ENCODE measurements around the gene MICALL2. TPM values are rescaled to one million over a fixed set of nuclear protein-coding genes. Genes with fewer than 3 reads are reported as not detected.

The MICALL2 gene
- total RNA-seq, 1 donor from 2014 or later, result 28.0 TPM

DNA sequence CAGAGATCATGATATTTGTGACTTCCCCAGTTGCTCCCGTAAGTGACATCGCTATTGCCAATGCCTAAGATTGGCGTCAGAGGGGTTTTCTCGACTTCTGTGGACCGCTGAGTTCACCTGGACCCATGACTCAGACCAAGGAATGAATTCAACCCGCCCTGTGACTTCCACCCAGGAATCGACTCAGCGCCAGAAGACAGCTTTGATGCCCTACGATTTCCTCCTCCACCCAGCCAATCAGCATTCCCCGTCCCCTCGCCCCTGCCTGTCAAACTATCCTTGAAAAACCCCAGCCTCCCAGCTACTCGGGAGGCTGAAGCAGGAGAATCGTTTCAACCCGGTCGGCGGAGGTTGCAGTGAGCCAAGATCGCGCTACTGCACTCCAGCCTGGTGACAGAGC, 58.3 kb downstream of the MICALL2 start:
- no peaks in the 10 kb centered on the region for H3K9me3 Mint-ChIP-seq (ENCODE audit: unreplicated experiment)
- peak overlapping the region; percentile 43 for H3K27ac Mint-ChIP-seq (ENCODE audit: unreplicated experiment)
- no peak overlapping the region for H3K4me3 Mint-ChIP-seq (ENCODE audit: unreplicated experiment)
- TF ChIP-seq, protein P1, sequence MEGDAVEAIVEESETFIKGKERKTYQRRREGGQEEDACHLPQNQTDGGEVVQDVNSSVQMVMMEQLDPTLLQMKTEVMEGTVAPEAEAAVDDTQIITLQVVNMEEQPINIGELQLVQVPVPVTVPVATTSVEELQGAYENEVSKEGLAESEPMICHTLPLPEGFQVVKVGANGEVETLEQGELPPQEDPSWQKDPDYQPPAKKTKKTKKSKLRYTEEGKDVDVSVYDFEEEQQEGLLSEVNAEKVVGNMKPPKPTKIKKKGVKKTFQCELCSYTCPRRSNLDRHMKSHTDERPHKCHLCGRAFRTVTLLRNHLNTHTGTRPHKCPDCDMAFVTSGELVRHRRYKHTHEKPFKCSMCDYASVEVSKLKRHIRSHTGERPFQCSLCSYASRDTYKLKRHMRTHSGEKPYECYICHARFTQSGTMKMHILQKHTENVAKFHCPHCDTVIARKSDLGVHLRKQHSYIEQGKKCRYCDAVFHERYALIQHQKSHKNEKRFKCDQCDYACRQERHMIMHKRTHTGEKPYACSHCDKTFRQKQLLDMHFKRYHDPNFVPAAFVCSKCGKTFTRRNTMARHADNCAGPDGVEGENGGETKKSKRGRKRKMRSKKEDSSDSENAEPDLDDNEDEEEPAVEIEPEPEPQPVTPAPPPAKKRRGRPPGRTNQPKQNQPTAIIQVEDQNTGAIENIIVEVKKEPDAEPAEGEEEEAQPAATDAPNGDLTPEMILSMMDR (IDR thresholded peaks at IDR 0.05; ENCODE audit: partially characterized antibody, unreplicated experiment), result no peak
- no peaks in the 10 kb centered on the region for H3K36me3 Mint-ChIP-seq (ENCODE audit: unreplicated experiment)
- no peak for DNase-seq
- H3K27me3 Mint-ChIP-seq (ENCODE audit: unreplicated experiment), result peaks cover 6% of the 10 kb centered on the region
- H3K4me1 Mint-ChIP-seq (ENCODE audit: low read depth, unreplicated experiment), result peaks cover 5% of the 10 kb centered on the region

DNA sequence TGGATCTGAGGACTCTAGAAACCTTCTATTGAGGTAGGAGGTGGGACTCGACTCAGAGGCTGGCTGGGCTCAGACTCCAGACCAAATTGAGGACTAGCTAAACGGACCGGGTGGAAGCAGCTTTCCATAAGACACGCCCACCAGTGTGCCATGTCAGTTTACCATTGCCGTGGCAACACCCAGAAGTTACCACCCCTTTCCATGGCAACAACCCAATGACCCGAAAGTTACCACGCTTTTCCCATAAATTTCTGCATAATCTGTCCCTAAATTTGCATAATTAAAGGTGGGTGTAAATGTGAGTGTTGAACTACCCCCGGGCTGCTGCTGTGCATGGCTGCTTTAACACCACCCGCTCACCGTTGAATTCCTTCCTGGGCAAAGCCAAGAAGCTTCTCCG, 58.9 kb downstream of the MICALL2 start:
- Mint-ChIP-seq H3K4me3 (ENCODE audit: unreplicated experiment) (no peak overlapping the region), H3K9me3 (ENCODE audit: unreplicated experiment) (peaks cover 2% of the 10 kb centered on the region), H3K27me3 (ENCODE audit: unreplicated experiment) (peaks cover 6% of the 10 kb centered on the region), H3K4me1 (ENCODE audit: low read depth, unreplicated experiment) (peaks cover 6% of the 10 kb centered on the region), H3K36me3 (ENCODE audit: unreplicated experiment) (no peaks in the 10 kb centered on the region), H3K27ac (ENCODE audit: unreplicated experiment) (no peak overlapping the region)
- TF ChIP-seq, protein P1 (IDR thresholded peaks at IDR 0.05; ENCODE audit: partially characterized antibody, unreplicated experiment), result no peak
- DNase-seq, result no peak

DNA sequence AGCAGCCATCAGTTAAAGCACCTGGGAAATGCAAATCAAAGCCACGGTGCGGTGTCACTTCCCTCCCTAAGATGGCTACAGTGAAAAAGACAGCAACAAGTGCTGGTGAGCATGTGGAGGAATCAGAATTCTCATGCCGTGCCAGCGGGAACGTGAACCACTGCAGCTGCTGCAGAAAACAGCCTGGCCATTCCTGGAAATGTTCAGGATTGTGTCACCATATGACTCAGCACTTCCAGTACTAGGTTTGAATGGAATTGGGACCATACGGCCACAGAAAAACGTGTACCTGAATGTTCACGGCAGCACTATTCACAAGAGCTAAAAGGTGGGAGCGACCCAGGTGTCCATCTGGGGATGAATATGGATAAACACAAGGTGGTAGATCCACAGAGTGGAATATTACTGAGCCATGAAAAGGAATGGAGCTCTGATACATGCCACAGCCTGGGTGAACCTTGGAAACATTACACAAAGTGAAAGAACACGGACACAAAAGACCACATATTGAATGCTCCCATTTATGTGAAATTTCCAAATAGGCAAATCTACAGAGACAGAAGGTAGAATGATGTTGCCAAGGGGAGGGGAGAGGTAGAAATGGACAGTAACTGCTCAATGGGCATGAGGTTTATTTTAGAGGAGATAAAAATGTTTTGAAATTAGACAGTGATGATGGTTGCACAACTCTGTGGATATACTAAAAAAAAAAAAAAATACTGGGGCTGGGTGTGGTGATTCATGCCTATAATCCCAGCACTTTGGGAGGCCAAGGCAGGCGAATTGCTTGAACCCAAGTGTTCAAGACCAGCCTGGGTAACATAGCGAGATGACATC, 61.6 kb downstream of the MICALL2 start:
- no peak overlapping the region for H3K4me3 Mint-ChIP-seq (ENCODE audit: unreplicated experiment)
- no peak overlapping the region for H3K27ac Mint-ChIP-seq (ENCODE audit: unreplicated experiment)
- no peak for DNase-seq
- peaks cover 3% of the 10 kb centered on the region for H3K9me3 Mint-ChIP-seq (ENCODE audit: unreplicated experiment)
- H3K4me1 Mint-ChIP-seq (ENCODE audit: low read depth, unreplicated experiment), result peaks cover 2% of the 10 kb centered on the region
- TF ChIP-seq, protein P1 (IDR thresholded peaks at IDR 0.05; ENCODE audit: partially characterized antibody, unreplicated experiment), result no peak
- peaks cover 6% of the 10 kb centered on the region for H3K27me3 Mint-ChIP-seq (ENCODE audit: unreplicated experiment)
- H3K36me3 Mint-ChIP-seq (ENCODE audit: unreplicated experiment), result no peaks in the 10 kb centered on the region

DNA sequence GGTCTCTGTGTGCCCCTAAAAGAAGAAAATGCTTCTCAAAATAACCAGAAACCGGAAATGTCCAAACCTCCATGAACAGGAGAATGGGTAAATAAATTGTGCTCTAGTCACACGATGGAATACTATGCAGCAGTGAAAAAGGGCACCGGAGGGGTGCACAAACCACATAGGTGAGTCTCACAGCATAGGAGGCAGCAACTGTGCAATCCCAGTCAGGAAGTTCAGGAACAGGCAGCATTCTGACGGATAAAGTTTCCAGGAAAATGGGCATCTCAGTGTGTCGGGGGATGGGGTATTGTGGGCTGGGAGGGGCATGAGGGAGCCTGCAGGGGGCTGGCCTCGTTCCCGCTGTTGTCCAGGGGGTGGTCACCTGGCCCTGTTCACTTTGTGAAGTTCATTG, 63.1 kb downstream of the MICALL2 start:
- H3K4me3 Mint-ChIP-seq (ENCODE audit: unreplicated experiment), result no peak overlapping the region
- peaks cover 10% of the 10 kb centered on the region for H3K27me3 Mint-ChIP-seq (ENCODE audit: unreplicated experiment)
- DNase-seq, result no peak
- H3K36me3 Mint-ChIP-seq (ENCODE audit: unreplicated experiment), result peaks cover 7% of the 10 kb centered on the region
- TF ChIP-seq, protein P1 (IDR thresholded peaks at IDR 0.05; ENCODE audit: partially characterized antibody, unreplicated experiment), result no peak
- H3K4me1 Mint-ChIP-seq (ENCODE audit: low read depth, unreplicated experiment), result peaks cover 2% of the 10 kb centered on the region
- H3K27ac Mint-ChIP-seq (ENCODE audit: unreplicated experiment), result no peak overlapping the region
- peaks cover 7% of the 10 kb centered on the region for H3K9me3 Mint-ChIP-seq (ENCODE audit: unreplicated experiment)
